Measurements from ENCODE around the gene BCL10. TPM values are rescaled to one million over a fixed set of nuclear protein-coding genes. Genes with fewer than 3 reads are reported as not detected.

The BCL10 gene
- total RNA-seq, 1 experiment from 2014 or later = 26.1 TPM

- Histone ChIP-seq H2BK5ac (ENCODE audit: insufficient read length, low read length) (no peak overlapping the region), H4K8ac (replicated peaks; ENCODE audit: insufficient read length, low read depth, low read length) (no peak overlapping the region), H3K79me1 (ENCODE audit: insufficient read depth, low read depth, low read length, poor library complexity, severe bottlenecking) (no peaks in the 10 kb centered on the region), H3K4me2 (ENCODE audit: insufficient read depth, insufficient read length, low read length) (no peak overlapping the region), H3K4me1 (ENCODE audit: insufficient read depth, low read length) (no peaks in the 10 kb centered on the region), H3K79me2 (ENCODE audit: insufficient read depth, low read length) (no peaks in the 10 kb centered on the region), H2AFZ (ENCODE audit: low read length) (no peak overlapping the region), H4K20me1 (ENCODE audit: control insufficient read depth, insufficient read depth, insufficient read length) (no peaks in the 10 kb centered on the region), H3K18ac (ENCODE audit: insufficient read length, low read depth, low read length) (no peak overlapping the region), H3K9ac (ENCODE audit: extremely low read depth, insufficient read length, low read length) (no peak overlapping the region), H3K27me3 (ENCODE audit: insufficient read depth, low read length) (no peaks in the 10 kb centered on the region), H3K14ac (ENCODE audit: insufficient read depth, low read length) (no peak overlapping the region), H3K27ac (ENCODE audit: insufficient read length, low read depth, low read length) (no peak overlapping the region), H2BK15ac (ENCODE audit: low read depth, low read length) (no peak overlapping the region), H4K5ac (ENCODE audit: insufficient read length, low read depth, low read length) (no peak overlapping the region), H2AK5ac (ENCODE audit: insufficient read length, low read length) (no peak overlapping the region), H3K56ac (ENCODE audit: insufficient read length, low read depth, low read length) (no peak overlapping the region), H3K23me2 (ENCODE audit: insufficient read length, low read depth, low read length, poor library complexity, severe bottlenecking) (no peaks in the 10 kb centered on the region), H3K23ac (ENCODE audit: insufficient read length, low read depth, low read length) (no peak overlapping the region), H3K9me3 (ENCODE audit: control insufficient read depth, low read depth, low read length) (no peaks in the 10 kb centered on the region), H2BK120ac (ENCODE audit: low read depth, low read length, poor library complexity, severe bottlenecking) (no peak overlapping the region), H3K4ac (ENCODE audit: low read depth, low read length) (no peak overlapping the region), H3T11ph (ENCODE audit: low read length) (no peak overlapping the region), H2BK12ac (ENCODE audit: insufficient read length, low read depth, low read length) (no peak overlapping the region), H2BK20ac (ENCODE audit: low read depth, low read length, poor library complexity, severe bottlenecking) (no peak overlapping the region), H4K91ac (ENCODE audit: insufficient read length, low read depth, low read length) (no peak overlapping the region)
- Mint-ChIP-seq H3K9me3 (no peaks in the 10 kb centered on the region), H3K36me3 (ENCODE audit: insufficient read depth in 1 of 3, low read depth in 3 of 3) (no peaks in the 10 kb centered on the region), H3K4me1 (peaks cover 11 to 12% of the 10 kb centered on the region in 2 experiments), H3K27me3 (ENCODE audit: low read depth) (no peaks in the 10 kb centered on the region; the same call in none of the 2 replicates), H3K4me3 (no peak overlapping the region), H3K27ac (no peak overlapping the region)
- no peak for TF ChIP-seq CTCF (conservative IDR thresholded peaks at IDR 0.05)
- no CpG with 5 or more reads among the region's 1 CpG for WGBS (ENCODE audit: extremely low coverage, insufficient read length, low lambda C conversion rate)
- DNase-seq = no peak
Measured at GRCh38 chr1:85237613-85238012, 38.8 kb downstream of the BCL10 start.

Measured in H9 (cell line).